PFSK-1 (cell line): ENCODE measurements around the gene HIP1.

Experiments
- POLR2AphosphoS5 ChIP-seq: IDR thresholded peaks from 2 replicates; pipeline ENCODE4 v1.6.1; 2012; ENCODE audit warnings: low read depth, mild to moderate bottlenecking, control low read depth, low read length, moderate library complexity
- REST ChIP-seq, 2 experiments: IDR thresholded peaks; 2 replicates each; pipeline versions ENCODE4 v1.6.1 to v1.8.0; 2011 to 2012; ENCODE audit warnings: low read depth in 2 of 2, low read length in 2 of 2, control low read depth in 1 of 2, inconsistent platforms in 1 of 2, mild to moderate bottlenecking in 1 of 2, moderate library complexity in 1 of 2; ENCODE audit not compliant: insufficient read depth in 1 of 2
- SIN3A ChIP-seq: IDR thresholded peaks from 2 replicates; pipeline ENCODE4 v1.6.1; 2012; ENCODE audit warnings: mild to moderate bottlenecking, low read length, moderate library complexity, borderline replicate concordance; ENCODE audit not compliant: insufficient read depth

GRCh38 chr7:75650681-75651080 lies 88.1 kb downstream of the HIP1 start:
- TF ChIP-seq SIN3A (no peak), POLR2AphosphoS5 (no peak), REST (IDR thresholded peaks at IDR 0.05; ENCODE audit: insufficient read depth in 1 of 2, low read depth in 2 of 2, low read length in 2 of 2) (no peak)
